ENCODE data around the gene KRTAP5-11. TPM values are rescaled to one million over a fixed set of nuclear protein-coding genes. Genes with fewer than 3 reads are reported as not detected.

Gene KRTAP5-11
- total and polyA plus RNA-seq, 2 donors (not counting 1 experiment from before 2014, with no cell fraction given): not detected

- Mint-ChIP-seq H3K4me1 (peaks cover 7% of the 10 kb centered on the region), H3K9me3 (ENCODE audit: insufficient read depth) (peaks cover 2% of the 10 kb centered on the region), H3K4me3 (no peak overlapping the region), H3K27me3 (peaks cover 20% of the 10 kb centered on the region), H3K27ac (no peak overlapping the region)
- Histone ChIP-seq H4K20me1 (ENCODE audit: control insufficient read depth, insufficient read depth, low read length, poor library complexity, severe bottlenecking) (no peaks in the 10 kb centered on the region), H3K27me3 (replicated peaks in 1 of 4; ENCODE audit: control extremely low read depth in 1 of 4, control insufficient read depth in 3 of 4, insufficient read depth in 4 of 4, low read length in 3 of 4) (peaks cover 0 to 9% (median 1%) of the 10 kb centered on the region in 4 experiments), H3K4me3 (ENCODE audit: control extremely low read depth in 1 of 5, extremely low read depth in 1 of 5, insufficient read depth in 1 of 5, low read depth in 2 of 5, low read length in 4 of 5) (no peak overlapping the region), H2AFZ (ENCODE audit: insufficient read depth, low read depth, low read length, poor library complexity, severe bottlenecking) (no peak overlapping the region), H3K4me2 (replicated peaks; ENCODE audit: low read depth, low read length, poor library complexity, severe bottlenecking) (no peak overlapping the region), H3K9me3 (ENCODE audit: control extremely low read depth in 1 of 3, control insufficient read depth in 2 of 3, insufficient read depth in 1 of 3, low read length in 2 of 3) (no peaks in the 10 kb centered on the region), H3K9ac (ENCODE audit: low read length) (no peak overlapping the region), H3K79me2 (ENCODE audit: control insufficient read depth, insufficient read depth, low read length) (no peaks in the 10 kb centered on the region), H3K36me3 (replicated peaks in 1 of 2; ENCODE audit: control extremely low read depth in 1 of 2, control insufficient read depth in 1 of 2, extremely low read depth in 1 of 2, insufficient read depth in 2 of 2, low read length in 1 of 2) (no peaks in the 10 kb centered on the region), H3K4me1 (ENCODE audit: control insufficient read depth in 2 of 2, insufficient read depth in 2 of 2, low read length in 2 of 2) (no peaks in the 10 kb centered on the region), H3K27ac (ENCODE audit: low read length in 2 of 2) (no peak overlapping the region)
- CTCF ChIA-PET: no interaction called here
- TF ChIP-seq EZH2 (IDR thresholded peaks at IDR 0.05; ENCODE audit: borderline replicate concordance, insufficient read depth, low read depth, low read length, poor library complexity, severe bottlenecking) (no peak), CTCF (IDR thresholded peaks at IDR 0.05) (no peak)
- 88% methylated on average over 10 of the region's 11 CpGs for WGBS (ENCODE audit: insufficient coverage)
- DNase-seq (no peak), ATAC-seq (ENCODE audit: low read depth) (no peak)
- POLR2A ChIA-PET: no interaction called here
- intact Hi-C loops (cut with micrococcal nuclease): no loop called here
Measured at GRCh38 chr11:71555508-71555907, 27.2 kb downstream of the KRTAP5-11 start.

- intact Hi-C loops (cut with micrococcal nuclease): no loop called here
Measured at GRCh38 chr11:71554996-71555395, 27.7 kb downstream of the KRTAP5-11 start.

More at GRCh38 chr11:71554996-71555395, 27.7 kb downstream of the KRTAP5-11 start:
- TF ChIP-seq EZH2 (IDR thresholded peaks at IDR 0.05; ENCODE audit: borderline replicate concordance, insufficient read depth, low read depth, low read length, poor library complexity, severe bottlenecking) (no peak), CTCF (IDR thresholded peaks at IDR 0.05) (no peak)
- no peak overlapping the region for H3K4me3 ChIP-seq (ENCODE audit: control extremely low read depth in 1 of 5, extremely low read depth in 1 of 5, insufficient read depth in 1 of 5, low read depth in 2 of 5, low read length in 4 of 5)
- no peaks in the 10 kb centered on the region for H3K9me3 ChIP-seq (ENCODE audit: control extremely low read depth in 1 of 3, control insufficient read depth in 2 of 3, insufficient read depth in 1 of 3, low read length in 2 of 3)
- ChIA-PET CTCF (no interaction called here), POLR2A (no interaction called here)
- Mint-ChIP-seq H3K9me3 (ENCODE audit: insufficient read depth) (no peaks in the 10 kb centered on the region), H3K4me3 (no peak overlapping the region), H3K4me1 (peaks cover 12% of the 10 kb centered on the region), H3K27me3 (peaks cover 15% of the 10 kb centered on the region), H3K27ac (no peak overlapping the region)
- H4K20me1 ChIP-seq (ENCODE audit: control insufficient read depth, insufficient read depth, low read length, poor library complexity, severe bottlenecking): no peaks in the 10 kb centered on the region
- no peak overlapping the region for H3K27ac ChIP-seq (ENCODE audit: low read length in 2 of 2)
- ATAC-seq (ENCODE audit: low read depth): no peak
- H3K79me2 ChIP-seq (ENCODE audit: control insufficient read depth, insufficient read depth, low read length): no peaks in the 10 kb centered on the region
- H3K4me1 ChIP-seq (ENCODE audit: control insufficient read depth in 2 of 2, insufficient read depth in 2 of 2, low read length in 2 of 2): peaks cover 0 to 2% of the 10 kb centered on the region in 2 donors
- no peaks in the 10 kb centered on the region for H3K36me3 ChIP-seq (replicated peaks in 1 of 2; ENCODE audit: control extremely low read depth in 1 of 2, control insufficient read depth in 1 of 2, extremely low read depth in 1 of 2, insufficient read depth in 2 of 2, low read length in 1 of 2)
- 96% methylated on average over 6 of the region's 6 CpGs for WGBS (ENCODE audit: insufficient coverage)
- H3K4me2 ChIP-seq (replicated peaks; ENCODE audit: low read depth, low read length, poor library complexity, severe bottlenecking): no peak overlapping the region
- DNase-seq: no peak
- no peak overlapping the region for H3K9ac ChIP-seq (ENCODE audit: low read length)
- H3K27me3 ChIP-seq (replicated peaks in 1 of 4; ENCODE audit: control extremely low read depth in 1 of 4, control insufficient read depth in 3 of 4, insufficient read depth in 4 of 4, low read length in 3 of 4): peaks cover 0 to 9% (median 1%) of the 10 kb centered on the region in 4 experiments
- no peak overlapping the region for H2AFZ ChIP-seq (ENCODE audit: insufficient read depth, low read depth, low read length, poor library complexity, severe bottlenecking)

All from B cell (primary cell).